ENCODE results near the gene SMURF2.
A peak's percentile ranks its signal among the peaks of the same experiment; 100 is the strongest.

The SMURF2 gene

GRCh38 chr17:64698725-64699124 is 36.6 kb upstream of the SMURF2 start:
- TF ChIP-seq CTCF (IDR thresholded peaks at IDR 0.05; ENCODE audit: low read depth, low read length), result no peak
- H3K4me3 ChIP-seq (ENCODE audit: low read depth, low read length), result no peak overlapping the region
- in situ Hi-C loops (cut with HindIII; ENCODE audit: low sequenced_read_pairs), result no loop called here
- DNase-seq (ENCODE audit: low read depth, low spot score), result no peak

GRCh38 chr17:64694207-64694606 is 32.1 kb upstream of the SMURF2 start:
- TF ChIP-seq CTCF (IDR thresholded peaks at IDR 0.05; ENCODE audit: low read depth, low read length), result no peak
- in situ Hi-C loops (cut with HindIII; ENCODE audit: low sequenced_read_pairs), result no loop called here
- H3K4me3 ChIP-seq (ENCODE audit: low read depth, low read length), result no peak overlapping the region
- DNase-seq (ENCODE audit: low read depth, low spot score), result peak; percentile 63

DNA sequence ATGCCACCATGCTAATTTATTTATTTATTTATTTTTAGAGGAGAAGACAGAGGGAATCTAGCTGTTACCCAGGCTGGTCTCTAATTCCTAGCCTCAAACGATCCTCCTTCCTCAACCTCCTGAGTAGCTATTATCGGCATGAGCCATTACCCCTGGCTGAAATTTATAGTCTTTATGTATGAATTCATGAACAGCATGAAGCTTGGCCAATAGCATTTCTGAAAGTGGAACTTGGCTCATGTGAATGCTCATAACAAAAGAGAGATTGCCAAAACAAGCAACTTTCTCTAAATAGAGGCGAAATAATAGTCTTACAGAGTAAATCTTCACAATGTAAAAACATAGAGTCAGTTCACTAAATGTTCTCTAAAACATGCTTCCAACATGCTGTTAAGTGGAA is 30.1 kb upstream of the SMURF2 start:
- no peak overlapping the region for H3K4me3 ChIP-seq (ENCODE audit: low read depth, low read length)
- no peak for DNase-seq (ENCODE audit: low read depth, low spot score)
- in situ Hi-C loops (cut with HindIII; ENCODE audit: low sequenced_read_pairs), result no loop called here
- TF ChIP-seq CTCF (IDR thresholded peaks at IDR 0.05; ENCODE audit: low read depth, low read length), result no peak

GRCh38 chr17:64689106-64689505 is 27.0 kb upstream of the SMURF2 start:
- TF ChIP-seq CTCF (IDR thresholded peaks at IDR 0.05; ENCODE audit: low read depth, low read length), result no peak
- no peak overlapping the region for H3K4me3 ChIP-seq (ENCODE audit: low read depth, low read length)
- in situ Hi-C loops (cut with HindIII; ENCODE audit: low sequenced_read_pairs), result no loop called here
- no peak for DNase-seq (ENCODE audit: low read depth, low spot score)

GRCh38 chr17:64688481-64688880 is 26.4 kb upstream of the SMURF2 start:
- no peak overlapping the region for H3K4me3 ChIP-seq (ENCODE audit: low read depth, low read length)
- no peak for TF ChIP-seq CTCF (IDR thresholded peaks at IDR 0.05; ENCODE audit: low read depth, low read length)
- in situ Hi-C loops (cut with HindIII; ENCODE audit: low sequenced_read_pairs), result no loop called here
- no peak for DNase-seq (ENCODE audit: low read depth, low spot score)

GRCh38 chr17:64687961-64688360 is 25.9 kb upstream of the SMURF2 start:
- DNase-seq (ENCODE audit: low read depth, low spot score), result no peak

More at GRCh38 chr17:64687961-64688360, 25.9 kb upstream of the SMURF2 start:
- no peak overlapping the region for H3K4me3 ChIP-seq (ENCODE audit: low read depth, low read length)
- no peak for TF ChIP-seq CTCF (IDR thresholded peaks at IDR 0.05; ENCODE audit: low read depth, low read length)
- in situ Hi-C loops (cut with HindIII; ENCODE audit: low sequenced_read_pairs), result no loop called here

Data from astrocyte of the spinal cord (primary cell).